ENCODE measurements around the gene SEMA6B.

- TF ChIP-seq POLR2A (IDR thresholded peaks at IDR 0.05), result no peak
- TF ChIP-seq, protein P1, sequence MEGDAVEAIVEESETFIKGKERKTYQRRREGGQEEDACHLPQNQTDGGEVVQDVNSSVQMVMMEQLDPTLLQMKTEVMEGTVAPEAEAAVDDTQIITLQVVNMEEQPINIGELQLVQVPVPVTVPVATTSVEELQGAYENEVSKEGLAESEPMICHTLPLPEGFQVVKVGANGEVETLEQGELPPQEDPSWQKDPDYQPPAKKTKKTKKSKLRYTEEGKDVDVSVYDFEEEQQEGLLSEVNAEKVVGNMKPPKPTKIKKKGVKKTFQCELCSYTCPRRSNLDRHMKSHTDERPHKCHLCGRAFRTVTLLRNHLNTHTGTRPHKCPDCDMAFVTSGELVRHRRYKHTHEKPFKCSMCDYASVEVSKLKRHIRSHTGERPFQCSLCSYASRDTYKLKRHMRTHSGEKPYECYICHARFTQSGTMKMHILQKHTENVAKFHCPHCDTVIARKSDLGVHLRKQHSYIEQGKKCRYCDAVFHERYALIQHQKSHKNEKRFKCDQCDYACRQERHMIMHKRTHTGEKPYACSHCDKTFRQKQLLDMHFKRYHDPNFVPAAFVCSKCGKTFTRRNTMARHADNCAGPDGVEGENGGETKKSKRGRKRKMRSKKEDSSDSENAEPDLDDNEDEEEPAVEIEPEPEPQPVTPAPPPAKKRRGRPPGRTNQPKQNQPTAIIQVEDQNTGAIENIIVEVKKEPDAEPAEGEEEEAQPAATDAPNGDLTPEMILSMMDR (IDR thresholded peaks at IDR 0.05 in 8 of 11, conservative IDR thresholded peaks at IDR 0.05 in 3 of 11), result no peak
Observed at GRCh38 chr19:4588291-4588761, 28.8 kb upstream of the SEMA6B start.

Data from spleen (tissue), 7 donors.